ENCODE data around the gene LDLRAP1.
"Not testable (repeated sequence)": the region's sequence is repeated elsewhere in the genome, so short reads cannot be mapped to it uniquely, and the experiment has no call there.

Gene LDLRAP1, protein sequence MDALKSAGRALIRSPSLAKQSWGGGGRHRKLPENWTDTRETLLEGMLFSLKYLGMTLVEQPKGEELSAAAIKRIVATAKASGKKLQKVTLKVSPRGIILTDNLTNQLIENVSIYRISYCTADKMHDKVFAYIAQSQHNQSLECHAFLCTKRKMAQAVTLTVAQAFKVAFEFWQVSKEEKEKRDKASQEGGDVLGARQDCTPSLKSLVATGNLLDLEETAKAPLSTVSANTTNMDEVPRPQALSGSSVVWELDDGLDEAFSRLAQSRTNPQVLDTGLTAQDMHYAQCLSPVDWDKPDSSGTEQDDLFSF

DNA sequence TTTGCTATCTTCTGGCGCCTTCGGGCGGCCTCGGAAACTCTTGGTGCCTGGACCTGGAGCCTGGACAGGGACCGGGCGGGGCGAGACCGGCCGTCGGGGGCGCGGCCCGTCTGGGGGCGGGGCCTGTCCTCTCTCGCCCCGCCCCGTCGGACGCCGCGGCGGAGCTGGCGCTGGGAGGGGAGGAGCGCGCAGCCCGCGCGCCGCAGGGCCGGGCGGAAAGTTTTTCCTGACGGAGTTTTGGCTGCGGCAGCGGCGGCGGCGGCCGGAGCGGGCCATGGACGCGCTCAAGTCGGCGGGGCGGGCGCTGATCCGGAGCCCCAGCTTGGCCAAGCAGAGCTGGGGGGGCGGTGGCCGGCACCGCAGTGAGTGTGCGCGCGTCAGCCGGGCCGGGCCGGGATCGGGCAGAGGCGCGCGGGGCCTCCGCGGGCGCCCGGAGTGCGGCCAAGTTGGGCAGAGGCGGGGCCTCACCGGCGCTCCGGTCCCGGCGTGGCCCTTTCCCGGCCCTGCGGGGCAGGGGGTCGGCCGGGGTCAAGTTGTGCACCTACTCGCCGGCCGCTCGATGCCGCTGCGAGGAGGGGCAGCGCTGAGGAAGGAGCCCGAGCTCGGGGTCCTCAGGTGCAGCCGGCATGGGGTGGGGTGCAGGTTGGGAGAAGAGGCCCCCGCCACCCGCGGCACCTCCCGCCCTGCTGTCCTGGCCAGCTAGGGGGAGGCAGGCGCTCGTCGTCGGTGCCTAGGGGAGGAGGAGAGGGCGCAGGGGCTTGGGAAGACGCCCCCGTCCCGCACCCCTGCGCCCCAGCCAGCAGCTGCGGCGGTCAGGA is at the start of gene LDLRAP1:
LDLRAP1 (plus strand) TSS at position 182 of the 818 bp plus-strand sequence; CDS start at position 275, 93 bp downstream.
- FAIRE-seq: no peak

DNA sequence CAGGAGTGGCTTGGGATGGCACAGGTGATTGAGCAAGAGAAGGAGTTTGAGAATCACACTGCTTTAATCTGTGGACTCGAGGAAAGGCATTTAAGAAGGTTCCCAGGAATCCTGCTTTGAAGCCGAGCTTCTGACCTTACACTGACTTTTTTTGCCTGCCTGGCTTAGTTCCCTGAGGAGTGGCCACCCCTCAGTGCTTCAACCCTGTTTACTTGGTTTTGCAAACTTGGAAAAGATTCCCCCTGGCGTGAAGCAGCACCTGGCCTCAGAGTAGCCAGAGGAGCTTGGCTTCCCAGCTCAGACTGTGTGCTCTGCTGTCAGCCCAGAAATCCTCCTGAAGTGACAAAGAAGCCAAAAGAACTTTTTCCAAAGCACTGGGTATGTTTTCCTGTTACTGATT is 48.5 kb upstream of the LDLRAP1 start:
- no peak for FAIRE-seq

DNA sequence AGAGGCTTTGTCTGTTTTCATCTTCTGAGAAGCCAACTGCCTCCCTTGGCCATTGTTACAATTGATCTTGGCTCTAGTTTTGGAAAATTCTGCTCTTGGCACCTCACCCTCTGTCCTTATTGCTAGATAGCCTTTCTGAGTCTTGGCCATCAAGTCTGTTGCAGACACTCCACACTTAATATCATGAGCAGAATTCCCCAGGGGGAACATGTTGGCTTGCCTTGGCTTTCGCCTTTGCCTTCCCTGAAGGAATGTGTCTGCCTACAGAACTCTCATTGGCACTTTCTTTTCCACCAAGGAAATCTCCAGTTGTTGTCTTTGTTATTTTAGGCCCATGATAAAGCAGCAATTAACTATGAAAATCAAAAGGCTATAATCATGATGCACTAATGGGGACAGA is 42.7 kb upstream of the LDLRAP1 start:
- no peak for FAIRE-seq

DNA sequence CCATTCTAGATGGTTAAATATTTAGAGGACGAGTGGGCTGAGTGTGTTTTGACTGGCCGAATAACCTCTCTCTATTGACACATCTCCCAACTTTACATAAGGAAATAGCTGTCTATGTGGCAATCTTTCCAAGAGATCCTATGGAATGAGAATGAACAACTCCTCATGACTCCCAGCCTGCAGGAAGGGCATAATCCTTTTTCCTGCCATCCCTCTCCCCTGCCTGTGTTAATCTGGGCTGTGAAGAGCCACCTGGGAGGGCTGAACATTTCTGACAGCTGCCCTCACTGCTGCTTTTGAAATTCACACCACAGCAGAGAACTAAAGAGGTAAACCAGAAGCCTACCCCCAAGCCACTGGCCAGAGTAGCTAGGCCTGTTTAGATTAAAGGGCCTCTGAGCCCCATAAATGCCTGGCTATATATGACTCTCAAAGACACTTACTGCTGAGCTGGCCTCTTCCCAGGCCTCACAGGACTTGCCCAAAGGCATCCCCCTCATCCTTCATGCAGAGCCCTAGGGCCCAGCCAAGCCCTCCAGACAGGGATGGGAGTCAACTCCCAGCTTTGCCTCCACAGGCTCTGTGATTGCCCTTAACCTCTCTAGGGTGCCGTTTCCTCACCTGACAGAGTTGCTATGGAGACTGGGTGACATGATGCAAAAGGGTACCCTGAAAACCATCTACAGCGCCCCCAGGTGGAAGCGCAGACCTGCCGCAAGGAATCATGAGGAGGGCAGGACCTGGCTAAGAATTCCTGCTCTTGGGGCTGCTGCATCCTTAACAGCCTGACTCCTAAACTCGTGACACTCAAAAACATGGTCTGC is 42.0 kb upstream of the LDLRAP1 start:
- FAIRE-seq: no peak

DNA sequence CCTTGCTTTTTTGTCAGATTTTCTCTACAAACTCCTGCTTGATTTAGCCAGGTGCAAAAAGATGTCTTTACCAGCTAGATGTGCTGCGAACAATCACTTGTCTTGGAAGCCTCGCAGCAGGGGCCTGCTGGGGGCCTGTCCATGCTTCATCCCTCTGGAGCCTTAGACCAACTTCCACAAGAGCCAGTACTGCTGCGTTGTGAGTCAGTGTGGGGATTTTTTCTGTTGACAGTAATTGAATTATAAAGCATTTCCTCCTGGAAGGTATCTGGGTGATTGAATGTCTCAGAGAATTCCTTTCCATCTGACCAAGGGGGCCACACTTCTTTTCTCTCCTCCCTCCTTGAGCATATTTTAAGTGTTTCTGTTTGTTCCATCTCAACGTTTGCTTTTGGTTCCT is 40.4 kb upstream of the LDLRAP1 start:
- no peak for FAIRE-seq

DNA sequence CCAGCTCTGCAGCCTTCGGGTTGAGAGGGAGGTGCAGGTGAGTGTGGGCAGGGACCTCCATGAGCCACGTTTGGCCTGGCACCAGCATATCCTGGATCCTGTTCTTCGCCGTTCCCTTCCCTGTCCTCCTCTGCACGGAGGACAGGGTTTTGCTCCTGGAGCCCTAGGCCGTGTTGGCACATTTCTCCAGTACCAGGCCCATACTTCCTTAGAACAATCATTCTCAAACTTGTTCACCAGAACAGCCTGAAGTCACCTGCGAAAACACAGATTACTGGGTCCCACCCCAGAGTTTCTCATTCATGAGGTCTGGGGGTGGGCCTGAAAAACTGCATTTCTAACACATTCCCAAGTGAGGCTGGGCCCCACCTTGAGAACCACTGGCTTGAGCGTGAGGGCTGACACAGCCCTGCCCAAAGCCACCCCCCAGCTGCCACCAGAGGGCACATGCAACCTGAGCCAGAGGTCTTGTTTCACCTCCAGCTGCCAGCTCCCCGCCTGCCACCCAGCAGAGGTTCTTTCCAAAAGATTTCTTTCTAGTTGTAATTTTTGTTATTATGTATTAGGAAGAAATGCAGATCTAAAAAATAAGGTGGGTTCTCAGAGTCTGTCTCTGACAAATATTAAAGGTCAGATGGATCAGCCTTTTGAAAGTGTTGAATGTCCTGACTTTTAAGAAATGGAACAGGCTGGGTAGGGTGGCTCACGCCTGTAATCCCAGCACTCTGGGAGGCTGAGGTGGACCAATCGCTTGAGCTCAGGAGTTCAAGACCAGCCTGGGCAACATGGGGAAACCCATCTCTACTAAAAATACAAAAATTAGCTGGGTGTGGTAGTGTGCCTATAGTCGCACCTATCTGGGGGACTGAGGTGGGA is 39.6 kb upstream of the LDLRAP1 start:
- no peak for FAIRE-seq

DNA sequence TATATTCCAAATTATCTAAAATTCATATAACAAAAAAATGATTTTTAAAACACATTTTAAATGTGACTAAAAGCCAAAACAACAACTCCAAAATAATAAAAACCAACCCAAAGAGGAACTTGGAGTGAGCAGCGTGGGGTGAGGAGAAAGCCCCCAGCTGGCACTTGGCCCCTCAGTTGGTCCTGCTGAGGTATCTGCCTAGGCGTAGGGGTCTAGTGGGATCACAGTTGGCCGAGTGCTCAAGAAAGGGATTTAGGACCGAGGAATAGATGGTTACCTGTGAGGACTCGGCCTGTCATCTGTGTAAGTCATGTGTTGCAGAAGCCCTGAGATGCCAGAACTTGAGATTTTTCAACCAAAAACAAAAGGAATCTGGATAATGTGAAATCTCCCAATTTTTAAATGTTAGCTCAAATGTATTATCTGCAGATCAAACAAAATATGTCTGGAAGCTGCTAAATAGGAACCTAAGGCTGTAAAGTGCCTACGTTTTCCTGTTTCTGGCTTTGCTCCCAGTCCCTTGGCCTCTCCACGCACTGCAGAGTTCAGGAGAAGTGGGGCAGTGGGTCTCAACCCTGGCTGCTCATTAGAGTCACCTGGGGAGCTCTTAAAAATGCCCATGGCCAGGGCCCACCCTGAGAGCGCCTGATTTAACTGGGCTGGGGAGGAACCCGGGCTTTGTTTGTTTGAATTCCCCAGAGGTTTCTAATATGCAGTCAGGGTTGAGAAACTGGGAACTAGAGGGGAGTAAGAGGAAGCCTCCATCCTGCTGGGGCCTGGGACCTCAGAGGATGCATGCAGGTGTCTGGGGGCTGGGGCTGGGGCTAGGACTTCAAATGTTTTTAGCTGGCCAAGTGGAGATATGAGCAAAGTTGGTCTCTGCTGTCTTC is 38.5 kb upstream of the LDLRAP1 start:
- no peak for FAIRE-seq

DNA sequence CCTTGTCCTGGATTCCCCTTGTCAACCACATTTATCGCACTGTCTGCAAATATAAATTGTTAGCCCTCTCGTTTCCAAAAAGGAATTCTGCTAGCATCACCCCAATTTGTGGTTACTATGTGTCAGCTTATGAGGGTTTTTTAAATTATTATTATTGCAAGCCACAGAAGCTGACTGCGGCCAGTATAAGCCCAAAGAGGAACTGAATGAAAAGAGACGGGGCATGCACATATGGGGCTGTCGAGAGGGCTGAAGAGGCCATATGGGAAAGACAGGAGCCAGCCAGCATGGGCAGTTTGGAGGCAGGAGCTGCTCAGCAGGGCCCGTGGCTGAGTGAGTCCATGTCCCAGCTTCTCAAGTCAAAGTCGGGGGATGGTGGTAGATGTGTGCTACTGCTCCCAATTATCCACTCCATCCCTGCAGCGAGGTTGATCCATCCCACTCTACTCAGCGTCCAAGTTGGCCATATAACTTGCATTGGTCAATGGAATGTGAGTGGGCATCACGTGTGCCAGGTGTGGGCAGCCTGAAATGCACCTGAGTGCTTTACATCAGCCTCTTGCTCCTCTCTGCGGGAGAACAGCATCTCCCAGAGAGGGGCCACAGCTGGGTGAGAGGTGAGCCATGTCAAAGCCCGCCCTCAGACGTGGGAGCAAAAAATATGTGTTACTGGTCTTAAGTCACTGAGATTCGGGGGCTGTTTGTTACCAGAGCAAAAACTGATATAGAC is 37.6 kb upstream of the LDLRAP1 start:
- FAIRE-seq: no peak

DNA sequence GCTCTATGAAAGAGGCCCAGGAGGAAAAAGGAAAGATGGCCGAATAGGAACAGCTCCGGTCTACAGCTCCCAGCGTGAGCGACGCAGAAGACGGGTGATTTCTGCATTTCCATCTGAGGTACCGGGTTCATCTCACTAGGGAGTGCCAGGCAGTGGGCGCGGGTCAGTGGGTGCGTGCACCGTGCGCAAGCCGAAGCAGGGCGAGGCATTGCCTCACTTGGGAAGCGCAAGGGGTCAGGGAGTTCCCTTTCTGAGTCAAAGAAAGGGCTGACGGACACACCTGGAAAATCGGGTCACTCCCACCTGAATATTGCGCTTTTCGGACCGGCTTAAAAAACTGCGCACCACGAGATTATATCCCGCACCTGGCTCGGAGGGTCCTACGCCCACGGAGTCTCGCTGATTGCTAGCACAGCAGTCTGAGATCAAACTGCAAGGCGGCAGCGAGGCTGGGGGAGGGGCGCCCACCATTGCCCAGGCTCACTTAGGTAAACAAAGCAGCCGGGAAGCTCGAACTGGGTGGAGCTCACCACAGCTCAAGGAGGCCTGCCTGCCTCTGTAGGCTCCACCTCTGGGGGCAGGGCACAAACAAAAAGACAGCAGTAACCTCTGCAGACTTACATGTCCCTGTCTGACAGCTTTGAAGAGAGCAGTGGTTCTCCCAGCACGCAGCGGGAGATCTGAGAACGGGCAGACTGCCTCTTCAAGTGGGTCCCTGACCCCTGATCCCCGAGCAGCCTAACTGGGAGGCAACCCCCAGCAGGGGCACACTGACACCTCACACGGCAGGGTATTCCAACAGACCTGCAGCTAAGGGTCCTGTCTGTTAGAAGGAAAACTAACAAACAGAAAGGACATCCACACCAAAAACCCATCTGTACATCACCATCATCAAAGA is 36.6 kb upstream of the LDLRAP1 start:
- FAIRE-seq: not testable (repeated sequence)

DNA sequence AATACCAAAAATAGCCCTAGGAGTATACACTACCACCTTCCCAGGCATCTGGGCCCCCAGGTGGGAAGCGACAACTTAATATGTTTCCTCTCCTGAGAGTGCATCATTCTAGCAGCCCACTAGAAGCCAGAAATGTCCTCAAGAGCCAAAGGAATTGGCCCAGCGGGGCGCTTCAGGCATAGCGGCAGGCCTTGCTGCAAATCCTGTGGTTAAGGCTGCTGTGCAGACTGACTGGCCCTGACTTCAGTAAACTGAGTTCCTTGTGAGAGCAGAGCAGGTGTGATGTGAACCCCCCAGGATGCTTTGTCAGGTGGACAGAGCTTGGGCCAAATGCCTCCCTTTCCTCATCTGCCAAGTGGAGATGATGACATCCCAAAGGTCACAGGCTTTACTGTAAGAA is 29.7 kb upstream of the LDLRAP1 start:
- no peak for FAIRE-seq

DNA sequence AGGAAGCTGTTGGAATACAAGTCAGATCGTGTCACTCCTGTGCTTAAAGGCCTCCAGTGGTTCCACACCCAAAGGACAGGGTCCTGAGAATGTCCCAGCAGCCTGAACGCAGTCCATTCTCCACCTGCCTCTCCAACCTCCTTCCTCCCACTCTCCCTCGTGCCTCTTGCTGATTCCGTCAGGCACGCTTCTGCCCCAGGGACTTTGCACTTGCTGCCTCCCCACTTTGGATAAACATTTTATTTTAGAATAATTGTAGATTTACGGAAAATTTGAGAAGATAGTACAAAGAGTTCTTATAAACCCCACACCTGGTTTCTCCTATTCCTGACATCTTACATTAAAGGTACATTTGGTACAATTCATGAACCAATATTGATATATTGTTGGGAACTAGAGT is 28.4 kb upstream of the LDLRAP1 start:
- no peak for FAIRE-seq

DNA sequence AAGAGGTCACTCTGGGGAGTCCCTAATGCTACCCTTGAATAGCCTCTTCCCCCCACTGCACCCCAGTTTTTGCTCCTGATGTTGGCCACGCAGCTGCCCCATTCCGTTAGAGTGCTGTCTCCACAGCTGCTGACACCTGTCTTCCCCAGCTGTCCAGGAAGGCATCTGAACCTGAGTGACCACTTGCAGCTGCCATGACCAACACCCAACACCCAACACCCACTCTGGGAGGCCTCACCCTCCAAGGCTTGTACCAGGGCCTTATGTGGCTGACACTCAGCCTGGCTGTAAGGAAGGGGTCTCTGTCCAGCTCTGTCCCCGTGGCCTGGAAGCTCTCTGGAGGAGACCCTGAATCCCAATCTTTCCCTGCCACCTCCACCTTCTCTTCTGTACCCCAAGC is 26.7 kb upstream of the LDLRAP1 start:
- no peak for FAIRE-seq

DNA sequence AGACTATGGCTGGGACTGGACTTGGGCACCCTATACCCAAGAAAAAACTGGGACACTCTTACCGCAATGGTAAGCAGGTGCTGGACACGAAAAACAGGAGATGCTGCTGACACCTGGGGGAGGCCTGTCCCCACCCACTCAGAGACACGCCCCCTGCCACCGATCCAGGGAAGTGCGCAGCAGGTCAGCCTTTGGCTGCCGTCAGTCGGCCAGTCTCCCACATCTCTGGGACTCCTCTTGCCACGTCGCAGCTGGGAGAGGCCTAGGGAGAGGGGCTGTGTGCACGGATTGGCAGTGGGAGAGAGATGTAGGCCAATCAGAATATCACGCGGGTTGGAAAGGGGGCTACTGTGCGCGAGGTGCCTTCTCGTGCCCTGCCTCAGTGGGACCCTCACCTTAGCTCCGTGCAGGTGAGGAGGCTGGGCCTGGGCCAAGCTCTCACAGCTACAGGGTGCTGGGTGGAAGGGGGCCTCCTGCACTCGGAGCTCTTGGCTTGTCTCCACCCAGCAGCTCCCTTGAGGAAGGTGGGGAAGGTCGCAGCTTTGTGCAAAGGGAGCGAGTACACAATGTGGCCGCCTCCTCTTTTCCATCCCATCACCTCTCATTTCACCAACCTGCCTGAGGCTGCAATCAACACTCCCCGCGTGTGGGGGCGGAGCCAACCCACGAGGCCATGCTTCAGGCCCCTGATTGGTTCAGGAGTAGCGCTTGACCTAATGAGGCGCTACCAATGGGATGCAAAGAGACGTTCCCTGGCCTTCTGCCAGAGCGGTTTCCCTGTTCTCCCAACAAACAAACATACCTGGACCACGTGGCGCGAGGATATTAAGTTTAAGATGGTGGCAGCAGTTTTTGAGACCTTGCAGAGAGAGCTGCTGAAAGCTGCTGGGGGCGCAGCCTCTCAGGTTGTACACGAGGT is 25.7 kb upstream of the LDLRAP1 start:
- no peak for FAIRE-seq

DNA sequence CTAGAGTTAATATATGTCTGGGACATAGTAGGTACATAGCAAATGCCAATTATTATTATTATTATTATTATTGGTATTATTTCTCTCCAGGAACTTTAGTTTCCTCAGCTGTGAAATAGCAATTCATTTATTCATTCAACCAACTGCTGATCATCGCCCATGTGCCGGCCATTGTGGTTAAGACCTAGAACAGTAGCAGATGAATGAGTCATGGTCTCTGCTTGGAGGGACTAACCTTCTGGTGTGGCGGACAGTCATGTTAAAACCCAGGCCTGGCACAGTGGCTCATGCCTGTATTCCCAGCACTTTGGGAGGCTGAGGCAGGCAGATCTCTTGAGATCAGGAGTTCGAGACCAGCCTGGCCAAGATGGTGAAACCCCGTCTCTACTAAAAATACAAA is 23.8 kb upstream of the LDLRAP1 start:
- no peak for FAIRE-seq

DNA sequence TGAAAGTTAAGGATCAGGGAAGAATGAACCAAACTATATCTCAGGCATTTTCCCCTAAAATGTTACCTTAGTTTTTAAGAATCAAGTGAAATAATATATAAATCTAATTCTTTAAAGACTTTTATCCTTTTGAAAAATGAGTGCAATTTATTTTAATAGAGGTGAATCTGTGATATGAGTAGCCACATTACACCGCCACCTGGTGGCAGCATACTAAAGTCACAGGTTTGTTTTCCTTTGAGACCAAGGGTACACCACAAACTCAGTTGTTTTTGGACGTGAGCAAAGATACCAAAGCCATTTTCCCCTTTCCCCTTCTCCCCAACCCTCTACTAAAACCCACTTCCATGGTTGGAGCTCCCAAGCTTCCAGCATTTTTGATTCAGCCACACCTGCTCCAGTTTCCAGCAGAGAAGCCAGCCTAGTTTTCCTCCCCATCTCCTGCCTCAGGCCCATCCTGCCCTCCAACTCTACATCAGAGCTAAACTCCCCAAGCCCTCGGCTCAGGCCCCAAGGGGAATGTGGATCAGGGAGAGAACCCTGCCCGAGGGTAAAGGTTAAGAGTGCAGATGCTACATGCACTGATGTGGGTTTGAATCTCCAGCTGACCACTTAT is 22.9 kb upstream of the LDLRAP1 start:
- peak; percentile 79 for FAIRE-seq

DNA sequence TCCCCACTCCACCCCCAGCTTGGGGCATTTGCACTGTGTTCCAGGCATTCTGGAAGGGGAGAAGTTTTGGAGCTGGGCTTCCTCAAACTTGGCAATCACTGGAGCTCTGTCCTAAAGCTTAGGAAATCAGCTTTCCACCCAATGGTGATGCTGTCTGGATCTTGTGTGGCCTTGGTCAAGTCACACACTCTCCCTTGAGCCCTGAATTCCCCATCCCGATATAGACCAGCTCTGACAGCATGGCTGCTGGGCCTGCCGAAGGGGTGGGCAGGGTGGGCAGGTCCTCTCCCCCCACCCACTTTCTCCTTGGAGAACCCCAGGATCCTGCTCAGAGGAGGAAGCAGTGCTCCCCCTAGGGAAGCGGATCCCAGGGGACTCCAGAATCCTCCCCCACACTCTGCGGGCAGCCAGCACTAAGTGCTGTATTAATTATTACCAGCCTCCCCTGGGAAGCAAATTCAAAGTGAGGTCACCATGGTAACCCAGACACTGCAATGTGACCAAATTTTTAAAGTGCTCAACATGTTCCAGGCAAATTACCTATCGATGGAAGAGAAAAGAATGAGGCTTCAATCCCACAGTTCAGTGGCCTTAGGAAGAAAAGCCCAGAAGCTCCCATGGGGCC is 21.3 kb upstream of the LDLRAP1 start:
- no peak for FAIRE-seq

DNA sequence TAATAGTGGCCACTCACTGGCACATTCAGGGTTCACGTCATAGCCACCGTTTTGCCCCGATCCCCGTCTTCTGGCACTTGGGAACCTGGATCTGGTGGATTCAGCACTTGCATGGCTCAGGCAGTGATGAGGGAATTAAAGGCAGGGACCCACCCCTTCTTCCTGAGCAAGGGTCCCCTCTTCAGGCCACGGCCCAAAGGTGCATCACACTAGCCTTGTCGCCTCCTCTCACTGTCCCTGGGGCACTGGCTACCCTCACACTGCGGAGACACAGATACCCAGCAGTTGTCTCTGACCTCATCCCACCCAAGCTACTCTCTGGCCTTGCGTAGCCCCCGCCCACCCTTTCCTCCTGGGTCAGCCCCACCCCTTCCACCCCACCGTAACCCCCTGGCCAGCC is 19.9 kb upstream of the LDLRAP1 start:
- no peak for FAIRE-seq

Measured in endometrium (tissue), 2 donors.